ENCODE data around the gene EPHA7.

DNA sequence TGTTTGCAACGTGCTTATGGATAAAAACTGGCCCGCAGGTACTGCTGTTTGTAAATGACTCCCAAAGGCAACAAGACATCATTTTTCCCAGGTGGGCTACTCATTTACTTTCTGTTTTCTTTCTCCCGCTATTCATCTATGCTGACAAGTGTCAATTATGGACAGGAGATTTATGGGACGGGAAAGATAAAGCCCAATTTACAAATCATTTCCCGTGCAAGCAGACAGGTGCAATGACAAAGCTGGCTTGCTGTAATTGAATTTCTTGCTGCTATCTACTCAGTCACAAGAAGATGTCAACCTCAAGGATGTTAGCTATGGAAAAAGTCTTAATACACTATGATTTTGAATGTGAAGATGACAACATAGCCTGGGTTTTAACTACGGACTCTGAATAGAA is 125.5 kb downstream of the EPHA7 start:
- TF ChIP-seq, protein P1, sequence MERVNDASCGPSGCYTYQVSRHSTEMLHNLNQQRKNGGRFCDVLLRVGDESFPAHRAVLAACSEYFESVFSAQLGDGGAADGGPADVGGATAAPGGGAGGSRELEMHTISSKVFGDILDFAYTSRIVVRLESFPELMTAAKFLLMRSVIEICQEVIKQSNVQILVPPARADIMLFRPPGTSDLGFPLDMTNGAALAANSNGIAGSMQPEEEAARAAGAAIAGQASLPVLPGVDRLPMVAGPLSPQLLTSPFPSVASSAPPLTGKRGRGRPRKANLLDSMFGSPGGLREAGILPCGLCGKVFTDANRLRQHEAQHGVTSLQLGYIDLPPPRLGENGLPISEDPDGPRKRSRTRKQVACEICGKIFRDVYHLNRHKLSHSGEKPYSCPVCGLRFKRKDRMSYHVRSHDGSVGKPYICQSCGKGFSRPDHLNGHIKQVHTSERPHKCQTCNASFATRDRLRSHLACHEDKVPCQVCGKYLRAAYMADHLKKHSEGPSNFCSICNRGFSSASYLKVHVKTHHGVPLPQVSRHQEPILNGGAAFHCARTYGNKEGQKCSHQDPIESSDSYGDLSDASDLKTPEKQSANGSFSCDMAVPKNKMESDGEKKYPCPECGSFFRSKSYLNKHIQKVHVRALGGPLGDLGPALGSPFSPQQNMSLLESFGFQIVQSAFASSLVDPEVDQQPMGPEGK (CRISPR knock-in tag; IDR thresholded peaks at IDR 0.05; ENCODE audit: borderline replicate concordance): no peak
- TF ChIP-seq ZFP3 (CRISPR knock-in tag; IDR thresholded peaks at IDR 0.05) (no peak), TOX (CRISPR knock-in tag; IDR thresholded peaks at IDR 0.05; ENCODE audit: borderline replicate concordance) (no peak), RARB (CRISPR knock-in tag; IDR thresholded peaks at IDR 0.05) (no peak), GLIS3 (CRISPR knock-in tag; IDR thresholded peaks at IDR 0.05) (no peak), SNAI2 (CRISPR knock-in tag; IDR thresholded peaks at IDR 0.05) (no peak), ARNTL (CRISPR knock-in tag; IDR thresholded peaks at IDR 0.05; ENCODE audit: borderline replicate concordance, low read depth) (no peak), ZFP30 (CRISPR knock-in tag; IDR thresholded peaks at IDR 0.05) (no peak), ESRRG (CRISPR knock-in tag; IDR thresholded peaks at IDR 0.05) (no peak), ZC3H10 (CRISPR knock-in tag; IDR thresholded peaks at IDR 0.05) (no peak), PPARA (CRISPR knock-in tag; IDR thresholded peaks at IDR 0.05; ENCODE audit: borderline replicate concordance) (no peak), ZNF8 (CRISPR knock-in tag; IDR thresholded peaks at IDR 0.05) (no peak)
